ENCODE results near the gene ATG14.

GRCh38 chr14:55450539-55450938, 38.9 kb upstream of the ATG14 start:
- TF ChIP-seq CTCF (IDR thresholded peaks at IDR 0.05) (no peak), POLR2A (IDR thresholded peaks at IDR 0.05) (no peak), EP300 (IDR thresholded peaks at IDR 0.05) (no peak), POLR2AphosphoS5 (IDR thresholded peaks at IDR 0.05) (no peak)
